Activated T-helper 1 cell treated with anti-CD3 and anti-CD28 coated beads, Interleukin-2, amount 50 U/mL, for 16 hours (primary cell): ENCODE results near the gene NLK.
"Not testable (repeated sequence)": the region's sequence is repeated elsewhere in the genome, so short reads cannot be mapped to it uniquely, and the experiment has no call there.

Experiments
- DNase-seq, 2 donors: peaks; one replicate each; pipeline ENCODE4 v3.0.0-alpha.2; 2020; ENCODE audit warnings: low read depth in 1 of 2, low spot score in 1 of 2

The NLK gene

GRCh38 chr17:28147017-28147416 is 104.5 kb downstream of the NLK start:
- DNase-seq = no peak

GRCh38 chr17:28151001-28151400 is 108.5 kb downstream of the NLK start:
- no peak for DNase-seq

DNA sequence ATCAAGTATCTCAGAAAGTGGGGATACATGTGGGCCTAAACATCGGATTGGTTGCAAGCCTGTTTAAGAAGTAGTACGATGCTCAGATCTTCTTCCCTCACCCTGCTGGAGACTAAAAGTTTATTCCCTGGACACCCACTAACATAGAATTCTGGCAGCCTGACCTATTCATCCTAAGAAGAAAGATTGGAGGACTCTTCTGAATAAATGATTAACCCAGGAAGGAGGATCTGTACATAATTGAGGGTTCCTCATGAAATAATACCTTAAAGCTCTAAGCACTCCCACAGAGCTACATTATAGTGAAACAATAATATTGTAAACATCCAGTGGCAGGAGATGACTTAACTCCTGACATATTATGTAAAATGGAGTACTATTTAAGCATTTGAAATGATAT is 111.7 kb downstream of the NLK start:
- DNase-seq = no peak

- DNase-seq = not testable (repeated sequence)
These were observed 112.9 kb downstream of the NLK start for GRCh38 chr17:28155405-28155804.

DNA sequence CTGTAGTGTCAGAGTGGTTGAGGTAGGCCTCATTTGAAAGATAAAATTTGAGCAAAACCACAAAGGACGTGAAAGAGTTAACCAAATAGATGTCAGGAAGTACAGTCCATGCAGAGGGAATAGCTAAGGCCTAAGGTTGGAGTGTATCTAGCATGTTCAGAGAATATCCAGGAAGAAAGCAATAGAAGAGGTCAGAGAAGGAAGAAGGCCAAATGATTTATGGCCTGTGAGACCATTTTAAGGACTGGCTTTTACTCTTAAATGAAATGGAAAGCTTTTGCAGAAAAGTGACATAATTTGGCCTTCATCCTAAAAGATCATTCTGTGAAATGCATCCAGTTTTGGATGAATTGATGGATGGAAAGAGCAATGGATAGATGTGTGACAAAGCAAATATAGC is 116.5 kb downstream of the NLK start:
- DNase-seq = no peak

DNA sequence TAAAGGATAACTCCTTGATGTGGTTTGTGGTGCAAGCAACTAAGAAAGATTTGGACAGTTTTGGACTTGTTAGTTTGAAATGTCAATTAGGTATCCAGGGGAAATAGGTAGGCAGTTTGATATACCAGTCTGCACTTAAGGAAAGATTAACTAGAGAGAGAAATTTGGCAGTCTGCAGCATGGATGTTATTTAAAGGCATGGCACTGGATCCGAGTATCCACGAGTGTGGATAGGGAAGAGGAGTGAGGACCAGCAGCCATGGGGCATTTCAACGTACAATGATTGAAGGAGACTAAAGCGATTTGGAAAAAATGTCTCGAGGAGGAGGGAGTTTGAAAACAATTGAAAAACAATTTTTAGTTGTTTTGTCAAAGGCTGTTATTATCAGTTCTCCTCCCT is 117.4 kb downstream of the NLK start:
- DNase-seq = no peak

DNA sequence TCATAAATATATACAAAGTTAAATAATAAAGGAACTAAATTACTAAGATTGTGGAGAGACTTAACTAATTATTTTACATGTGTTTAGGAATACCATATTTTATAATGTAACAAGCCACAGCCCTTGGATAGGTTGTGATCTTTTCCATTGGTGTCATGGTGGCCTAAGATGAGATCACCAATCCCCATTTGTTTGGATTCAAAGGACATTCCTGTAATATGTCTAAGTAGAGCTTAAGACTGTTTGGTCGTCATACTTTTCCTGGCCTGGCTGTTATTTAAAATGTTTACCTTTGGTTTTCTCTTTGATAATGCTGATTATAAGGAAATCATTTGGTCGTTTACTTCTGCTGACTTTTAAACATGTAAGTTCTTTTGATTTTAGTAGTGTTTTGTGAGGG is 118.1 kb downstream of the NLK start:
- no peak for DNase-seq

DNA sequence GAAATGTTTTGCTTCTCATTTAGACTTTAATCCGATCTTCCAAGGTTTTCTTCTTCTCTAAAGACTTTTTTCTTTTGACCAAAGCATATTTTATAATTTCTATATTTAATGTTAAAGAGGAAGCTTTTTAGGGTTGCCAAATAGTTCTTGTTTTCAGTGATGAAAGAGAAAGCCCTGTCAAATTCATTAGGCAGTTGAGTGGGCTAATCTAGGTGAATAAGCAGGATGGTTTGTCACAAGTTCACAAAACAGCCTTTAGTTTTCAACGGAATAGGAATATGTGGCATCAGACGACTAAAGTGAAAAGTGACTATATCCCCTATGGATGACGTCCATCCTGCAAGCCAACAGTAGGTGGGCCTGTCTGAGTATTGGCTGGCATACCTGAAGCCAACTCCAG is 118.8 kb downstream of the NLK start:
- no peak for DNase-seq

DNA sequence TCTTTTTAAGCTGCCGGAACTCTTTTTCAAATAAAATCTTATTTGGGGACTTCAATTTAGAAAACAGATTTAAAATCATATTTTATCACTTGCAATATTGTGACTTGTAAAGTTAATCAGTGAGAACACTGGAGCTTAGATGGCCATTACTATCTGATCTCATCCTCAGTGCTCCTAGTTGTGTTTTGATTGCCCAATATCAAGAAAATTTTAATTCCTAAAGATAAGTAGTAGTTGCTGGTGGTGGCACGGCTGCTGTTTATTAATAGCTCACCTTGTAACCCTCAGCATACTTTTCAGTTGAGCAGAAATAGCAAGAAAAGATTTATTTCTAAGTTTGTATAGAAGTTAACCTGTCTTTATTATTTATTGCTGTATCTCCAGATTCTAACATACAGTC is 124.0 kb downstream of the NLK start:
- no peak for DNase-seq

DNA sequence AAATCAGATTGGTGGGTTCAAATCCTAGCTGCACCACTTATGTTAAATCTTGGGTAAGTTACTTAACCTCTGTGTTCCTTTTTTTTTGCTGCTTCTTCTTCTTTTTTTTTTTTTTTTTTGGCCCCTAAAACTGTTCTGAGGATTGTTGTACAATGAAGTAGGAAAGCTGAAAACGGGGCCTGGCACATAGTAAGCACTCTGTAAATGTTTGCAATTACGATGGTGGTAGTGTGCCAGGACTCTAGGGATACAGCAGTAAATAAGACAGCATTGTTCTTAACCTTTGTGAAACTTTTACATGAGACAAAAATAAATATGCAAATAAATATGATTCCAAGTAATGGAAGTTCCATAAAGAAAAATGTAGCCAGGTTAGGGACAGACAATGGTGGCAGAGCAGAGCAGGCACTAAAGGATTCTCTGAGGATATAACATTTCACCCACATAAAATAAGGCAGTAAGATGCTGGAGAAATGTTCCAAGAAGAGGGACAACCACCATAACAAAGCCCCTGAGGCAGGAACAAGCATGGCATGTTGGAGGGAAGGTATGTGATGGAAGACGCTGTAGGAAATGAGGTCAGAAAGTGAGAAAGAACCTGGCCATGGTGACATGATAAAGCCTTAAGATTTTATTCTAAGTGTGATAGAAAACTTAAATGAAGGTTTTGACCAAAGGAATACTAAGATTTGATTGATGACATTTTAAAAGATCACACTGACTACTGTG is 127.3 kb downstream of the NLK start:
- no peak for DNase-seq

DNA sequence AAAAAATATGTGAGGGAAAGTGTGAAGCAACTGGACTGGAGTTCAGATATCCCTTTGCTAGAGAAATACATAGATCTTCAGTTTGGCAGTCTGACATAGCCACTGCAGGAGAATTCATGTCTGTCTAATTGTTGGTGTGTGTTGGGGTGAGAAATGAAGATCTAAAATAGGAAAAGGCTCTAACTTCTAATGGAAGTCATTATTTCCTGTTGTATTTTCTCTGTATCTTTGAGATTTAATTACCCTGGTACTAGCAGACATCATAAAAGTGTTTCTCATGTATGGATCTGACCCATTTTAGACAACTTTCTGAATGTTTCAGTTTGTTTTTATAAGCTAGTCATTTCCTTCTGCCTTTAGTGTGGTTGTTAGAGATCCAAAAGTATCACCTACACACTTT is 128.3 kb downstream of the NLK start:
- DNase-seq = no peak

- no peak for DNase-seq
These were observed 130.6 kb downstream of the NLK start for GRCh38 chr17:28173031-28173561.

DNA sequence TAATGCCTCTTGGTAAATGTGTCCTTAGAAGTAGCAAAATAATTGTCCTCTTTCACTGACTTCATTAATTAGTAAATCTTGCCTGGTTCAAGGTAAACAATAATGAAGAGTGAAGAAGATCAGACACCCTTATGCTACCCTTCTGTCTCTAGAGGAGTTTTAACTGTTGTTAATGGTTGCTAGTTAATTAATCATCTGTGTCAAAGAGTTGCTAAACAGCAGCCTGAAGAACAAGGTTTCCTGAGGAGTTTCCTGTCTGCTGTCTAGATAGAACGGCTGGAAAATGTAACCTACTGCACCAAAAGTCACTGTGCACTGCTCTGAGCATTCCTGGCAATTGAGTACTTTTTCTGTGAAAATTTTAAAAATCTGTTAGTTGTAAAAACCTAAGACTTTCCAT is 131.3 kb downstream of the NLK start:
- DNase-seq = no peak

GRCh38 chr17:28174352-28175046 is 132.0 kb downstream of the NLK start:
- DNase-seq = no peak

DNA sequence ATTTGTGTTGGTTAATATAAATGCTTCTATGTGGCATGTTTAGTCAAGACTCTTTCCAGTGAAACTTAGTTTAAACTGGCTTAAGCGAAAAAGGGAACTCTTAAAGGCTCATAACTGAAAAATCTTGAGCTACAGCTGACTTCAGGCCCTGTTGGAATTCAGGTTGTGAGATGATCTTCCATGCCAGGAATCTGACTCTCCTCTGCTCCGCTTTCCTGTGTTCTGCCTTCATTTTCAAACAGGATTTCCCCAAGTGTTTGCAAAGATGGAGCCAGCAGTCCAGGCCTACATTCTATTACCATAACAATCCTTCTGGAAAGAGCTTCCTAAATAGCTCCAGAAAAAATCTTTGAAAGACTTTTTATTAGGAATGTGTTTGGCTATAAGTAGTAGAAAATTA is 134.9 kb downstream of the NLK start:
- DNase-seq = no peak

DNA sequence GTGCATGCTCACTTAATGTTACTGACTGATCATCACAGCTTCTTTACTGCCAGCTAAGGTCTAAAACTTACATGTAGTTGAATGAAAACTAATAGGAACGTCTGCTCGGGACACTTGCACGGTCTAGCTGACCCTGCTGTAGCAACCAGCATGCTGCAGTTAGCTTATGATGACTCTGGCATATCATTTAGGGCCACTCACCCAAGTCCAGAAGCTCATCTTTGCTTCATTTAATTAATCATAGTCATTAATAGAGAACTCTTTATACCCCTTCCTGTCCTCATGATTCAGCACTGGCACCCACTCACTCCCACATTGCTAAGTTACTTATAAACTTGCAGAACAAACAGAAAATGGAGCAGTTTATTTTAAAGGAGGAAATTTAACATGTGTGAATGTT is 136.3 kb downstream of the NLK start:
- DNase-seq = no peak

GRCh38 chr17:28180449-28180848 is 138.0 kb downstream of the NLK start:
- no peak for DNase-seq

DNA sequence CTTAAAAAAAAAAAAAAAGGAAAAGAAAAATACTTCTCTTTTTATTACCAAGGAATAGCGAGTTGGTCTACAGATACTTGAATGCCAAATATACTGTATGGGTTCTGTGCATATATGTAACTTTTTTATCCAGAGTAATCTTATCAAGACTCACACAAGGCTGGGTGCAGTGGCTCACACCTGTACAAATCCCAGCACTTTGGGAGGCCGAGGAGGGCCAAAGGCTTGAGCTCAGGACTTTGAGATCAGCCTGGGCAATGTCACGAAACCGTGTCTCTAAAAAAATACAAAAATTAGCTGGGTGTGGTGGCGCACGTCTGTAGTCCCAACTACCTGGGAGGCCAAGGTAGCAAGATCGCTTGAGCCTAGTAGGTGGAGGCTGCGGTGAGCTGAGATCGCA is 139.1 kb downstream of the NLK start:
- no peak for DNase-seq

DNA sequence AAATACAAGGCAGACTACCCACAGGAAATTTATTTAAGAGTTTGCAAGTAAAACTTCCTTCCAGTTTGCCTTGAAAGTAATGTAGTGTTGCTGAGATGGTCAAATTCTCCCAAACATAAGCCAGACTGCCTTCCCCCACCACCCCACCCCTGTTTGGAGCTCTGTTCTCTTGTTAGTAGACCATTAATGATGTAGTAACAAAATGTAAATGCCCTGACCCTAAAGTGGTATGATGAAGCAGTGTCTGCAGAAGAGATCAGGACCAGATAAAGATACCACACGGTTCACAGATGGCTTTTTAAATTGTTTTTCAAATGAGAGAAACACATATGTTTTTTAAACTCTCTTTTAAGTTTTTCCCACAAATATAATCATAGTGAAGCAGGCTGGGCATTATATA is 140.1 kb downstream of the NLK start:
- no peak for DNase-seq

DNA sequence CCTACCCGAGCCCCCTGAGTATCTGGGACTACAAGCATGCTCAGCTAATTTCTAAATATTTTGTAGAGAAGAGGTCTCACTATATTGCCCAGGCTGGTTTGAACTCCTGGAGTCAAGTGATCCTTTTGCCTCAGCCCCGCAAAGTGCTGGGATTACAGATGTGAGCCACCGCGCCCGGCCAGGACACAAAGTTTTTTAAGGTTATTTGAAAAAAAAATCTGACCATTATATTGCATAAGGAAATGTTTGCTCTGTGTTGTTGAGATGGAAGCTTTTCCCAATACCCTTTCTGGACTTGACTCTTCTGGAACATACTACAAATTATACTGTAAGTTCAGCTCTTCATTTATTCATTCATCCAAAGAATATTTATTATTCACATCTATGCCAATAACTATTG is 143.2 kb downstream of the NLK start:
- no peak for DNase-seq

- DNase-seq = not testable (repeated sequence)
These were observed 144.0 kb downstream of the NLK start for GRCh38 chr17:28186472-28186871.

GRCh38 chr17:28187931-28188330 is 145.5 kb downstream of the NLK start:
- no peak for DNase-seq

DNA sequence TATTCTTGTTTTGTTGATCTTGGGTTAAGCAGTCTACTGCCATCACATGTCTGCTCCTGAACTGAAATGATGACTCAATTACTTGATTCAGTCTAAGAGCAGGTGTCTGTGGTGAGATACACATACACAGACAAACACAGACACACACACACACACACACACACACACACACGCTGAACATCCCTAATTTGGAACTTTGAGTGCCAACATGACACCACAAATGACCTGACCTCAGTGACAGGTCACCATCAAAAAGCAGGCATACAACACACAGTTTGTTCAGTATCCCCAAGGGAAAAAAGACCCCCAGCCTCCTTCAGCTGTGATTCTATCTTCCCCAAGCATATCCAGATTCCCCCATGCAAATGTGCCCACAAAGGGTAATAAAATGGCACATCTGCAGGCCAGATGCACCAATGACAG is 146.4 kb downstream of the NLK start:
- DNase-seq = no peak
